SK-N-SH treated with all-trans-retinoic acid at 6 μM for 48 hours (cell line): ENCODE data around the gene LRCH1.

ENCODE experiments used
- ARNTL ChIP-seq: fragments of 450-650 bp; formaldehyde crosslinking; IDR thresholded peaks from 2 replicates; pipeline ENCODE4 v1.5.0; 2020; ENCODE audit warnings: low read depth, mild to moderate bottlenecking, moderate library complexity, borderline replicate concordance
- BACH2 ChIP-seq: fragments of 250-450 bp; sonication (Bioruptor Pico); IDR thresholded peaks from 2 replicates; pipeline ENCODE4 v1.9.0; 2021; ENCODE audit warnings: mild to moderate bottlenecking, borderline replicate concordance
- CSDC2 ChIP-seq: fragments of 250-450 bp; sonication (Bioruptor Pico); IDR thresholded peaks from 2 replicates; pipeline ENCODE4 v1.5.0; 2020; ENCODE audit warnings: mild to moderate bottlenecking, moderate library complexity
- ESRRG ChIP-seq: fragments of 250-450 bp; sonication (Bioruptor Pico); IDR thresholded peaks from 2 replicates; pipeline ENCODE4 v1.6.1; 2021; ENCODE audit warnings: mild to moderate bottlenecking
- ZFP3 ChIP-seq: fragments of 250-450 bp; sonication (Bioruptor Pico); IDR thresholded peaks from 2 replicates; pipeline ENCODE4 v1.5.0; 2020; ENCODE audit warnings: mild to moderate bottlenecking, moderate library complexity
- ZFP30 ChIP-seq: fragments of 450-650 bp; formaldehyde crosslinking; IDR thresholded peaks from 2 replicates; pipeline ENCODE4 v1.5.0; 2022; ENCODE audit warnings: mild to moderate bottlenecking, moderate library complexity
- ZNF565 ChIP-seq: fragments of 450-650 bp; formaldehyde crosslinking; conservative IDR thresholded peaks from 2 replicates; pipeline ENCODE4 v1.5.0; 2020; ENCODE audit warnings: low read depth, mild to moderate bottlenecking, moderate library complexity
- ZNF8 ChIP-seq: fragments of 450-650 bp; formaldehyde crosslinking; IDR thresholded peaks from 2 replicates; pipeline ENCODE4 v1.5.0; 2020; ENCODE audit warnings: mild to moderate bottlenecking, moderate library complexity

DNA sequence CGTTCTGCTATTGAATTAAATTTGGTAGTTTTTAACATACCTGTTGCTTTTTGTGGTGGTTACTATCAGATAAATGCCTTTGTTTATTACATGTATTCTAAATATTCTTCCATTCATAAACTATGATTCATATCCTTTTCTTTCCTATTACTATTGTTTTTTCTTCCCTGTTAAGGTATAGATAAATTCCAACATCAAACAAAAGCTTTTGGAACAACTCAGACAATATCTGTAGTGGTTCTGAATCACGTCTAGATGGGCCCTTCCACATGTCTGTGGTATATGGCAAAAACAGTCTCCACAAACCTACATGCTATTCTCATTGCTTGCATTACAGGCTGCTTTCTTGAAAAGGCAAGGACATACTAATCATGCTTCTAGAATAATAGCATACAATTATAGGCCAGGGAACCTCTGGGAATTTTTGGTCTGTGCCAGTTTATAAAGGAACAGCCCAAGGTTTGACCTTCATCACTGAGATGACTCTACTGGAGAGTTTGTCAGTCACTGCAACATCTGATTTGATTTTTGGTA is 6.4 kb downstream of the LRCH1 start:
- no peak for TF ChIP-seq ZNF8 (CRISPR knock-in tag)
- no peak for TF ChIP-seq ZNF565 (CRISPR knock-in tag)
- TF ChIP-seq CSDC2 (CRISPR knock-in tag): no peak
- no peak for TF ChIP-seq ZFP3 (CRISPR knock-in tag)
- TF ChIP-seq ZFP30 (CRISPR knock-in tag): no peak
- no peak for TF ChIP-seq BACH2 (CRISPR knock-in tag)
- no peak for TF ChIP-seq ESRRG
- TF ChIP-seq ARNTL: no peak
